ENCODE measurements around the gene TRANK1.

TRANK1 gene

GRCh38 chr3:36923981-36924743 is 20.7 kb downstream of the TRANK1 start:
- Histone ChIP-seq H3K4me1 (ENCODE audit: insufficient read depth, low read length) (no peaks in the 10 kb centered on the region), H2AFZ (ENCODE audit: low read depth, low read length) (no peak overlapping the region), H3K27me3 (ENCODE audit: insufficient read depth, low read length) (no peaks in the 10 kb centered on the region), H3K36me3 (ENCODE audit: insufficient read depth, low read length) (no peaks in the 10 kb centered on the region), H3K4me3 (ENCODE audit: low read length) (no peak overlapping the region), H3K9me3 (ENCODE audit: low read length) (no peaks in the 10 kb centered on the region)

GRCh38 chr3:36923523-36923943 is 21.3 kb downstream of the TRANK1 start:
- H2AFZ ChIP-seq (ENCODE audit: low read depth, low read length): no peak overlapping the region
- H3K4me1 ChIP-seq (ENCODE audit: insufficient read depth, low read length): no peaks in the 10 kb centered on the region
- no peaks in the 10 kb centered on the region for H3K27me3 ChIP-seq (ENCODE audit: insufficient read depth, low read length)
- no peaks in the 10 kb centered on the region for H3K9me3 ChIP-seq (ENCODE audit: low read length)
- no peaks in the 10 kb centered on the region for H3K36me3 ChIP-seq (ENCODE audit: insufficient read depth, low read length)
- no peak overlapping the region for H3K4me3 ChIP-seq (ENCODE audit: low read length)

- H3K4me3 ChIP-seq (ENCODE audit: low read length): no peak overlapping the region
- no peaks in the 10 kb centered on the region for H3K27me3 ChIP-seq (ENCODE audit: insufficient read depth, low read length)
- H3K4me1 ChIP-seq (ENCODE audit: insufficient read depth, low read length): no peaks in the 10 kb centered on the region
- no peaks in the 10 kb centered on the region for H3K36me3 ChIP-seq (ENCODE audit: insufficient read depth, low read length)
- no peaks in the 10 kb centered on the region for H3K9me3 ChIP-seq (ENCODE audit: low read length)
- no peak overlapping the region for H2AFZ ChIP-seq (ENCODE audit: low read depth, low read length)
These were observed 23.8 kb downstream of the TRANK1 start for GRCh38 chr3:36920884-36921567.

GRCh38 chr3:36919439-36920160 is 25.3 kb downstream of the TRANK1 start:
- no peaks in the 10 kb centered on the region for H3K4me1 ChIP-seq (ENCODE audit: insufficient read depth, low read length)
- H3K9me3 ChIP-seq (ENCODE audit: low read length): no peaks in the 10 kb centered on the region
- no peak overlapping the region for H2AFZ ChIP-seq (ENCODE audit: low read depth, low read length)
- H3K4me3 ChIP-seq (ENCODE audit: low read length): no peak overlapping the region
- no peaks in the 10 kb centered on the region for H3K27me3 ChIP-seq (ENCODE audit: insufficient read depth, low read length)
- no peaks in the 10 kb centered on the region for H3K36me3 ChIP-seq (ENCODE audit: insufficient read depth, low read length)

- H3K4me1 ChIP-seq (ENCODE audit: insufficient read depth, low read length): no peaks in the 10 kb centered on the region
- H3K4me3 ChIP-seq (ENCODE audit: low read length): no peak overlapping the region
- no peaks in the 10 kb centered on the region for H3K9me3 ChIP-seq (ENCODE audit: low read length)
- H3K27me3 ChIP-seq (ENCODE audit: insufficient read depth, low read length): no peaks in the 10 kb centered on the region
- no peaks in the 10 kb centered on the region for H3K36me3 ChIP-seq (ENCODE audit: insufficient read depth, low read length)
- no peak overlapping the region for H2AFZ ChIP-seq (ENCODE audit: low read depth, low read length)
These were observed 26.8 kb downstream of the TRANK1 start for GRCh38 chr3:36918050-36918449.

- H2AFZ ChIP-seq (ENCODE audit: low read depth, low read length): no peak overlapping the region
- no peak overlapping the region for H3K4me3 ChIP-seq (ENCODE audit: low read length)
- no peaks in the 10 kb centered on the region for H3K9me3 ChIP-seq (ENCODE audit: low read length)
- no peaks in the 10 kb centered on the region for H3K36me3 ChIP-seq (ENCODE audit: insufficient read depth, low read length)
- no peaks in the 10 kb centered on the region for H3K27me3 ChIP-seq (ENCODE audit: insufficient read depth, low read length)
- no peaks in the 10 kb centered on the region for H3K4me1 ChIP-seq (ENCODE audit: insufficient read depth, low read length)
These were observed 32.7 kb downstream of the TRANK1 start for GRCh38 chr3:36911990-36912804.

GRCh38 chr3:36909666-36910065 is 35.2 kb downstream of the TRANK1 start:
- no peaks in the 10 kb centered on the region for H3K36me3 ChIP-seq (ENCODE audit: insufficient read depth, low read length)
- no peak overlapping the region for H2AFZ ChIP-seq (ENCODE audit: low read depth, low read length)
- no peaks in the 10 kb centered on the region for H3K4me1 ChIP-seq (ENCODE audit: insufficient read depth, low read length)
- no peak overlapping the region for H3K4me3 ChIP-seq (ENCODE audit: low read length)
- no peaks in the 10 kb centered on the region for H3K9me3 ChIP-seq (ENCODE audit: low read length)
- no peaks in the 10 kb centered on the region for H3K27me3 ChIP-seq (ENCODE audit: insufficient read depth, low read length)

GRCh38 chr3:36909181-36909580 is 35.7 kb downstream of the TRANK1 start:
- no peaks in the 10 kb centered on the region for H3K9me3 ChIP-seq (ENCODE audit: low read length)
- H3K36me3 ChIP-seq (ENCODE audit: insufficient read depth, low read length): no peaks in the 10 kb centered on the region
- H3K4me3 ChIP-seq (ENCODE audit: low read length): no peak overlapping the region
- no peaks in the 10 kb centered on the region for H3K4me1 ChIP-seq (ENCODE audit: insufficient read depth, low read length)
- no peaks in the 10 kb centered on the region for H3K27me3 ChIP-seq (ENCODE audit: insufficient read depth, low read length)
- no peak overlapping the region for H2AFZ ChIP-seq (ENCODE audit: low read depth, low read length)

- Histone ChIP-seq H3K4me1 (ENCODE audit: insufficient read depth, low read length) (no peaks in the 10 kb centered on the region), H3K4me3 (ENCODE audit: low read length) (no peak overlapping the region), H3K9me3 (ENCODE audit: low read length) (no peaks in the 10 kb centered on the region), H2AFZ (ENCODE audit: low read depth, low read length) (no peak overlapping the region), H3K36me3 (ENCODE audit: insufficient read depth, low read length) (no peaks in the 10 kb centered on the region), H3K27me3 (ENCODE audit: insufficient read depth, low read length) (no peaks in the 10 kb centered on the region)
These were observed 36.1 kb downstream of the TRANK1 start for GRCh38 chr3:36908647-36909180.

GRCh38 chr3:36907911-36908646 is 36.8 kb downstream of the TRANK1 start:
- H3K36me3 ChIP-seq (ENCODE audit: insufficient read depth, low read length): no peaks in the 10 kb centered on the region
- H3K4me1 ChIP-seq (ENCODE audit: insufficient read depth, low read length): no peaks in the 10 kb centered on the region
- H3K4me3 ChIP-seq (ENCODE audit: low read length): no peak overlapping the region
- H3K27me3 ChIP-seq (ENCODE audit: insufficient read depth, low read length): no peaks in the 10 kb centered on the region
- no peaks in the 10 kb centered on the region for H3K9me3 ChIP-seq (ENCODE audit: low read length)
- no peak overlapping the region for H2AFZ ChIP-seq (ENCODE audit: low read depth, low read length)

- H3K36me3 ChIP-seq (ENCODE audit: insufficient read depth, low read length): no peaks in the 10 kb centered on the region
These were observed 38.2 kb downstream of the TRANK1 start for GRCh38 chr3:36906504-36907149.

GRCh38 chr3:36905545-36905944 is 39.3 kb downstream of the TRANK1 start:
- no peaks in the 10 kb centered on the region for H3K36me3 ChIP-seq (ENCODE audit: insufficient read depth, low read length)
- no peak overlapping the region for H2AFZ ChIP-seq (ENCODE audit: low read depth, low read length)
- H3K9me3 ChIP-seq (ENCODE audit: low read length): no peaks in the 10 kb centered on the region
- no peak overlapping the region for H3K4me3 ChIP-seq (ENCODE audit: low read length)
- no peaks in the 10 kb centered on the region for H3K4me1 ChIP-seq (ENCODE audit: insufficient read depth, low read length)
- H3K27me3 ChIP-seq (ENCODE audit: insufficient read depth, low read length): no peaks in the 10 kb centered on the region

More at GRCh38 chr3:36906504-36907149, 38.2 kb downstream of the TRANK1 start:
- no peaks in the 10 kb centered on the region for H3K4me1 ChIP-seq (ENCODE audit: insufficient read depth, low read length)
- no peaks in the 10 kb centered on the region for H3K27me3 ChIP-seq (ENCODE audit: insufficient read depth, low read length)
- no peak overlapping the region for H3K4me3 ChIP-seq (ENCODE audit: low read length)
- no peaks in the 10 kb centered on the region for H3K9me3 ChIP-seq (ENCODE audit: low read length)
- H2AFZ ChIP-seq (ENCODE audit: low read depth, low read length): no peak overlapping the region
